H1 (cell line): Measurements from ENCODE around the gene PANX1. TPM values are rescaled to one million over a fixed set of nuclear protein-coding genes. Genes with fewer than 3 reads are reported as not detected.

Experiments
- CBX8 ChIP-seq: fragments of 300-800, 300-1000 bp; sonication (generic); IDR thresholded peaks from 2 replicates; pipeline ENCODE4 v1.7.1; 2016; ENCODE audit warnings: low read depth, low read length, borderline replicate concordance
- GABPA ChIP-seq: IDR thresholded peaks from 2 replicates; pipeline ENCODE4 v1.6.1; 2011; ENCODE audit warnings: mild to moderate bottlenecking, low read length, moderate library complexity, borderline replicate concordance; ENCODE audit not compliant: insufficient read depth
- GTF2F1 ChIP-seq: IDR thresholded peaks from 2 replicates; pipeline ENCODE4 v1.6.1; 2012; ENCODE audit warnings: low read depth, low read length, improper control_type of control experiment, borderline replicate concordance
- HDAC2 ChIP-seq, 2 experiments: fragments of 300-600 bp in 1 of 2; sonication (generic) in 1 of 2; IDR thresholded peaks; 2 replicates each; pipeline ENCODE4 v1.6.1; 2011 to 2012; ENCODE audit warnings: low read depth in 2 of 2, low read length in 2 of 2, mild to moderate bottlenecking in 2 of 2, moderate library complexity in 2 of 2, borderline replicate concordance in 1 of 2, inconsistent platforms in 1 of 2
- KDM4A ChIP-seq: IDR thresholded peaks from one replicate; pipeline ENCODE4 v1.7.1; 2012; ENCODE audit warnings: low read depth, mild to moderate bottlenecking, moderate library complexity, low read length, inconsistent platforms; ENCODE audit not compliant: severe bottlenecking
- polyA plus RNA-seq, 7 experiments: library from polyadenylated mRNA; depleted of rRNA in 3 of 7; stranded (reverse) in 5 of 7; unstranded in 2 of 7; fragments of >200 nt in 5 of 7; fragments of 200-250 nt in 2 of 7; gene quantifications; 1 replicate in 5 of 7; 2 replicates in 1 of 7; 4 replicates in 1 of 7; pipeline versions ENCODE4 v1.2.1 to v1.2.3, GENCODE V29; 2011 to 2013; ENCODE audit warnings: missing spikeins in 2 of 7, mixed read lengths in 2 of 7
- total RNA-seq: library from RNA; stranded (reverse); fragmentation: NEBNext Ultra II Directional; extraction: Animal tissue kit (Norgen Biotek cat#: 25700); gene quantifications from 2 replicates; pipeline ENCODE4 v1.2.1, GENCODE V29; 2021

The PANX1 gene
- total and polyA plus RNA-seq, 2 of the 8 experiments (the other 6 are each of a cell fraction or from before 2014, with no cell fraction given) = 15.9 to 35.2 TPM

DNA sequence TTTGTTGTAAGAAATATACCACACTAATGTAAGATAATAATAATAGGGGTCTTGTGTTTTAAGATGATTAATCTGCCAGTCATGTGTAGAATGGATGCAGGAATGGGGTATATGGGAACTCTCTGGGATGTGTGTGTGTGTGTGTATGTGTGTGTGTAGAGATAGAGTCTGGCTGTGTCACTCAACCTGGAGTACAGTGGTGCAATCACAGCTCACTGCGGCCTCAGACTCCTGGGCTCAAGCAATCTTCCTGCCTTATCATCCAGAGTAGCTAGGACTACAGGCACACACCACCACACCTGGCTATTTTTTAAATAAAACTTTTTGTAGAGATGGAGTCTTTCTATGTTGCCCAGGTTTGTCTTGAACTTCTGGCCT lies 11.5 kb upstream of the PANX1 start (continued):
- TF ChIP-seq HDAC2 (IDR thresholded peaks at IDR 0.05; ENCODE audit: borderline replicate concordance in 1 of 2, low read depth in 2 of 2, low read length in 2 of 2) (no peak), GABPA (no peak), KDM4A (no peak), GTF2F1 (no peak), CBX8 (no peak)
